ENCODE data around the gene TBC1D3B. TPM values are rescaled to one million over a fixed set of nuclear protein-coding genes. Genes with fewer than 3 reads are reported as not detected.

TBC1D3B gene
- total and polyA plus RNA-seq, 10 of the 15 experiments (the other 5 are each of a cell fraction or from before 2014, with no cell fraction given), result 0.67 to 8.5 (median 1.7) TPM; not detected in 2

DNA sequence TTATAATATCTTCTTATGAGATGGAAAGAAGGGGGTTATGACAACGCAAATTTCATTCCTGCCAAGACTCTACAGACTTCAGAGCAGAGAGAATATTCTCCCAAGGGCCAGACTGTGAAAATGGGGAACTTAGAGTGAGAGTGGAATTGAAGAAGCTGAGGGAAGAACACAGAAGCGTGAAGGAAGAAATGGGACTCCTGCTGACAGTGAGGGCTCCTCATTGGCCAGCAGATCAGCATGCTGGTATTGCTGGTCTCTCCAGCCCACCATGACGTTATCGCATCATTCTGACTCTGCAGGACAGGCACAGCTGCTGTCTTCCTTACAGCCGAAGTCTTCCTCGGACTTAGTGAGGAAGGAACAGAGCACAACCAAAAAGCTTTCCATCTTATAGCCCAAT, 48.5 kb downstream of the TBC1D3B start:
- no peak for ATAC-seq
- Histone ChIP-seq H2AFZ (ENCODE audit: control insufficient read depth, low read depth, low read length) (peak overlapping the region; percentile 40; the same call in 1 of the 2 replicates), H3K4me2 (ENCODE audit: control insufficient read depth, insufficient read depth) (0 out of 2 replicates have a peak overlapping the region, but pooled peaks have one; percentile 63), H3K27ac (ENCODE audit: control insufficient read depth, insufficient read depth) (no peak overlapping the region), H3K4me3 (no peak overlapping the region), H4K20me1 (ENCODE audit: control insufficient read depth, insufficient read depth) (no peaks in the 10 kb centered on the region), H3K4me1 (ENCODE audit: control insufficient read depth, insufficient read depth, low read length) (peaks cover 30% of the 10 kb centered on the region), H3K9me3 (replicated peaks; ENCODE audit: control insufficient read depth, insufficient read depth, low read length) (peaks cover 18% of the 10 kb centered on the region), H3K9ac (ENCODE audit: control insufficient read depth, insufficient read depth, low read length) (no peak overlapping the region), H3K36me3 (ENCODE audit: control insufficient read depth in 2 of 2, insufficient read depth in 2 of 2, low read length in 1 of 2) (no peaks in the 10 kb centered on the region), H3K27me3 (replicated peaks in 1 of 2; ENCODE audit: control insufficient read depth in 2 of 2, insufficient read depth in 2 of 2, low read length in 1 of 2) (no peaks in the 10 kb centered on the region), H3K79me2 (ENCODE audit: control insufficient read depth, insufficient read depth, low read length) (no peaks in the 10 kb centered on the region)
- intact Hi-C loops (cut with micrococcal nuclease; ENCODE audit: unreplicated experiment), result no loop called here
- ChIA-PET POLR2A (interaction anchor here (1.4 to 4.4 kb wide), 2 partner anchors 8 to 10 kb away, joined by 7 to 16 read pairs; no protein-coding TSS in a partner anchor), SMC1A (ENCODE audit: uncharacterized antibody, unreplicated experiment) (interaction anchor here (1.2 to 11.5 kb wide), 7 partner anchors 8 to 357 kb away, joined by 4 to 128 read pairs (median 8); partner anchors contain the start of genes CCL3 and CCL4), CTCF (interaction anchor here (0.8 to 2.7 kb wide), 10 partner anchors 9 to 319 kb away, joined by 3 to 13 read pairs (median 3); partner anchors contain the start of genes CCL3 and TAF15), RAD21 (ENCODE audit: unreplicated experiment) (interaction anchor here (1.1 to 4.5 kb wide), 6 partner anchors 9 to 158 kb away, joined by 3 to 28 read pairs (median 4); partner anchors contain the start of gene CCL3)
- BruUV-seq (replicated peaks), result no TSS peak
- in situ Hi-C loops (cut with MboI), result loop anchor here (25.0 kb wide), 1 partner anchor 359 kb away; the partner anchor contains the start of gene ZNHIT3
- TF ChIP-seq TAF1 (IDR thresholded peaks at IDR 0.05; ENCODE audit: borderline replicate concordance, low read depth, low read length) (no peak), FOXK2 (IDR thresholded peaks at IDR 0.05) (no peak), EED (IDR thresholded peaks at IDR 0.05; ENCODE audit: low read depth) (0 out of 2 replicates have a peak, but pooled peaks have one; percentile 19)
- WGBS (ENCODE audit: insufficient coverage, insufficient replicate concordance, low lambda C conversion rate, missing lambda C conversion rate), result 91% methylated on average over 6 of the region's 6 CpGs
- no peak for DNase-seq (ENCODE audit: low read depth, low spot score)
- no peak for FAIRE-seq

DNA sequence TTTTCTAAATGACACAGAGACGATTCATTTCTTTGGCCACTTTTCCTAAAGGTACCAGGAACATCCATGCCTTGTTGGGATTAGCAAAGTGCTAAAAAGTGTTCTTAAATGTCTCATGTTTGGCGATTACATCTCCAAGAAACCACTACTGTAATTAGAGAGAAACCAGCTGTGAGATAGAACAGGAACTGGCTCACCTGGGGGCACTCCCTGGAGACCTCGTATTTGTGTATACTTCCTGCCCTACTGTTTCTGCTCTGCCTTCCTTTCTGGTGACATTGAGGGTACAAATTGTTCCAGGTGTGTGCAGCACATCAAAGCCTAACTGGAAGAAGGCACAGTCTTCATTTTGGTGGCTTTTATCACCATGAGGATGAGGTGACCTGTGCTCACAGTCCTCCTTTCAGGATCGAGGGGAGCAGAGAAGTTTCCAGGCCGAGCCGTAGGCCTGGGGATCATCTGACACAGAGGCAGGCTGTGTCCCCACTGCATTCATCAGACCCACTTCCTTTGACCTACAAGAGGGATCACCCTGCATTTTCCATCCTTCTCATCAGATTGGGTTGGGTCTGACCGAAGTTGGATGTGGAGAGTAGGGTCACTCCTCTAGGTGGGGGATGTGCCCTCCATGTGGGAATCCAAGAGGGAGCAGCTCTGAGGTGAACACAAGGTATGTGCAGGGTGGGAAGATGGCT, 49.1 kb downstream of the TBC1D3B start:
- Histone ChIP-seq H3K27me3 (replicated peaks in 1 of 2; ENCODE audit: control insufficient read depth in 2 of 2, insufficient read depth in 2 of 2, low read length in 1 of 2) (no peaks in the 10 kb centered on the region), H3K36me3 (ENCODE audit: control insufficient read depth in 2 of 2, insufficient read depth in 2 of 2, low read length in 1 of 2) (no peaks in the 10 kb centered on the region), H3K4me2 (ENCODE audit: control insufficient read depth, insufficient read depth) (peak overlapping the region; percentile 63; the same call in 1 of the 2 replicates), H3K4me1 (ENCODE audit: control insufficient read depth, insufficient read depth, low read length) (peaks cover 24% of the 10 kb centered on the region), H3K79me2 (ENCODE audit: control insufficient read depth, insufficient read depth, low read length) (no peaks in the 10 kb centered on the region), H4K20me1 (ENCODE audit: control insufficient read depth, insufficient read depth) (no peaks in the 10 kb centered on the region), H3K9me3 (replicated peaks; ENCODE audit: control insufficient read depth, insufficient read depth, low read length) (peaks cover 18% of the 10 kb centered on the region), H3K9ac (ENCODE audit: control insufficient read depth, insufficient read depth, low read length) (no peak overlapping the region), H2AFZ (ENCODE audit: control insufficient read depth, low read depth, low read length) (peak overlapping the region; percentile 40), H3K4me3 (no peak overlapping the region), H3K27ac (ENCODE audit: control insufficient read depth, insufficient read depth) (peak overlapping the region; percentile 45)
- SMC1A ChIA-PET (ENCODE audit: uncharacterized antibody, unreplicated experiment), result interaction anchor here (0.7 to 11.5 kb wide), 11 partner anchors 7 to 358 kb away, joined by 3 to 128 read pairs (median 5); partner anchors contain the start of genes CCL3 and CCL4
- in situ Hi-C loops (cut with MboI), result loop anchor here (25.0 kb wide), 1 partner anchor 360 kb away; the partner anchor contains the start of gene ZNHIT3
- FAIRE-seq, result no peak
- intact Hi-C loops (cut with micrococcal nuclease; ENCODE audit: unreplicated experiment), result no loop called here
- POLR2A ChIA-PET, result interaction anchor here (1.4 to 4.4 kb wide), 2 partner anchors 8 to 10 kb away, joined by 7 to 16 read pairs; no protein-coding TSS in a partner anchor
- BruUV-seq (replicated peaks), result no TSS peak
- RAD21 ChIA-PET (ENCODE audit: unreplicated experiment), result interaction anchor here (1.1 to 4.5 kb wide), 7 partner anchors 8 to 157 kb away, joined by 3 to 28 read pairs (median 4); partner anchors contain the start of genes CCL3 and CCL4
- CTCF ChIA-PET, result interaction anchor here (0.7 to 2.7 kb wide), 8 partner anchors 9 to 56 kb away, joined by 3 to 9 read pairs (median 4); no protein-coding TSS in a partner anchor
- ATAC-seq, result peak; percentile 81
- WGBS (ENCODE audit: insufficient coverage, insufficient replicate concordance, low lambda C conversion rate, missing lambda C conversion rate), result 9% methylated on average over 7 of the region's 7 CpGs
- DNase-seq (ENCODE audit: low read depth, low spot score), result peak; percentile 71
- TF ChIP-seq, protein P1, sequence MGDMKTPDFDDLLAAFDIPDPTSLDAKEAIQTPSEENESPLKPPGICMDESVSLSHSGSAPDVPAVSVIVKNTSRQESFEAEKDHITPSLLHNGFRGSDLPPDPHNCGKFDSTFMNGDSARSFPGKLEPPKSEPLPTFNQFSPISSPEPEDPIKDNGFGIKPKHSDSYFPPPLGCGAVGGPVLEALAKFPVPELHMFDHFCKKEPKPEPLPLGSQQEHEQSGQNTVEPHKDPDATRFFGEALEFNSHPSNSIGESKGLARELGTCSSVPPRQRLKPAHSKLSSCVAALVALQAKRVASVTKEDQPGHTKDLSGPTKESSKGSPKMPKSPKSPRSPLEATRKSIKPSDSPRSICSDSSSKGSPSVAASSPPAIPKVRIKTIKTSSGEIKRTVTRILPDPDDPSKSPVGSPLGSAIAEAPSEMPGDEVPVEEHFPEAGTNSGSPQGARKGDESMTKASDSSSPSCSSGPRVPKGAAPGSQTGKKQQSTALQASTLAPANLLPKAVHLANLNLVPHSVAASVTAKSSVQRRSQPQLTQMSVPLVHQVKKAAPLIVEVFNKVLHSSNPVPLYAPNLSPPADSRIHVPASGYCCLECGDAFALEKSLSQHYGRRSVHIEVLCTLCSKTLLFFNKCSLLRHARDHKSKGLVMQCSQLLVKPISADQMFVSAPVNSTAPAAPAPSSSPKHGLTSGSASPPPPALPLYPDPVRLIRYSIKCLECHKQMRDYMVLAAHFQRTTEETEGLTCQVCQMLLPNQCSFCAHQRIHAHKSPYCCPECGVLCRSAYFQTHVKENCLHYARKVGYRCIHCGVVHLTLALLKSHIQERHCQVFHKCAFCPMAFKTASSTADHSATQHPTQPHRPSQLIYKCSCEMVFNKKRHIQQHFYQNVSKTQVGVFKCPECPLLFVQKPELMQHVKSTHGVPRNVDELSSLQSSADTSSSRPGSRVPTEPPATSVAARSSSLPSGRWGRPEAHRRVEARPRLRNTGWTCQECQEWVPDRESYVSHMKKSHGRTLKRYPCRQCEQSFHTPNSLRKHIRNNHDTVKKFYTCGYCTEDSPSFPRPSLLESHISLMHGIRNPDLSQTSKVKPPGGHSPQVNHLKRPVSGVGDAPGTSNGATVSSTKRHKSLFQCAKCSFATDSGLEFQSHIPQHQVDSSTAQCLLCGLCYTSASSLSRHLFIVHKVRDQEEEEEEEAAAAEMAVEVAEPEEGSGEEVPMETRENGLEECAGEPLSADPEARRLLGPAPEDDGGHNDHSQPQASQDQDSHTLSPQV (IDR thresholded peaks at IDR 0.05), result no peak
- TF ChIP-seq TBL1XR1 (IDR thresholded peaks at IDR 0.05; ENCODE audit: low read depth, low read length) (no peak), CHD1 (IDR thresholded peaks at IDR 0.05; ENCODE audit: low read depth, low read length) (no peak), GATAD2B (conservative IDR thresholded peaks at IDR 0.05; ENCODE audit: low read depth) (no peak)
- TF ChIP-seq, protein P2, sequence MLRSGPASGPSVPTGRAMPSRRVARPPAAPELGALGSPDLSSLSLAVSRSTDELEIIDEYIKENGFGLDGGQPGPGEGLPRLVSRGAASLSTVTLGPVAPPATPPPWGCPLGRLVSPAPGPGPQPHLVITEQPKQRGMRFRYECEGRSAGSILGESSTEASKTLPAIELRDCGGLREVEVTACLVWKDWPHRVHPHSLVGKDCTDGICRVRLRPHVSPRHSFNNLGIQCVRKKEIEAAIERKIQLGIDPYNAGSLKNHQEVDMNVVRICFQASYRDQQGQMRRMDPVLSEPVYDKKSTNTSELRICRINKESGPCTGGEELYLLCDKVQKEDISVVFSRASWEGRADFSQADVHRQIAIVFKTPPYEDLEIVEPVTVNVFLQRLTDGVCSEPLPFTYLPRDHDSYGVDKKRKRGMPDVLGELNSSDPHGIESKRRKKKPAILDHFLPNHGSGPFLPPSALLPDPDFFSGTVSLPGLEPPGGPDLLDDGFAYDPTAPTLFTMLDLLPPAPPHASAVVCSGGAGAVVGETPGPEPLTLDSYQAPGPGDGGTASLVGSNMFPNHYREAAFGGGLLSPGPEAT (IDR thresholded peaks at IDR 0.05; ENCODE audit: low read depth), result 0 out of 2 replicates have a peak, but pooled peaks have one; percentile 26
